ENCODE measurements around the gene TRPM3. TPM values are rescaled to one million over a fixed set of nuclear protein-coding genes. Genes with fewer than 3 reads are reported as not detected.

The TRPM3 gene
- total RNA-seq, 3 donors from 2014 or later, result not detected

DNA sequence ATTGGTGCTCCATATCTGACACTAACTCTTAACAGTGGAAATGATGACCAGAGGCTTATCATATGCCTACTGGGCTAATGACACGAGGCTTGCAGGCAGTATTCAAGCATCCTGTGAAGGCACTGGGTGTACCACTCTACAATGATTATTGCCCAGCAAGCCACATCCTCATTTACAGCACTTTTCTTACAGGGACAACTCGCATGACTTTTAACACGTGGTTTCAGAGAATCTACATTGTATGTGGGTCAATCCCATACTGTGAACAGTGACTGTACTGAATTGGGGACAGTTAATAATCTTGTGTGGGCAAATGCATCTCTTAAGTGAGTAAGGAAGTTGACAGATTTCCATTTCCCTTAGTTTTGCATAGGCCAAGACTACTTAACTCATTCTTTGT, 260.0 kb downstream of the TRPM3 start:
- Mint-ChIP-seq H3K36me3 (ENCODE audit: insufficient read depth) (no peaks in the 10 kb centered on the region), H3K27me3 (ENCODE audit: low read depth) (peaks cover 1% of the 10 kb centered on the region), H3K4me3 (no peak overlapping the region), H3K4me1 (ENCODE audit: low read depth) (no peaks in the 10 kb centered on the region), H3K9me3 (no peaks in the 10 kb centered on the region)
- DNase-seq (no peak), ATAC-seq (no peak)

DNA sequence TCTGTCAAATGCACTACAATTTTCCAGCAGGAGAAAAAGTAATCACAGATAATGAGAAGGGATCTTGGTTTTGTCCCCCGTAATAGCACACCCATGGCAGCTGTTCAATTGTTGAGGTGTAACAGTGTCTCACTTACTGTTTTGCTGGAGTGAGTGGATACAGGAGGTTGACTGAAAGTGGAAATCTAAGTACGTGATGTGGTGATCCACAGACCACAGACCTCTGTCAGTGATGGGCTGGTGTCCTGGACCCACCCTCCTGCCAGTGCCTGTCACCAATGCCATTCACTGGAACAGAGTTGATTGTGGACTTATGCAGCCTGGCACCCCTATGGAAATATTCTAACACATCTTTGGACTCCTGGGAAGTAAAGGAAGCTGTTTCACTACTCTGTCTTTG, 261.7 kb downstream of the TRPM3 start:
- Mint-ChIP-seq H3K9me3 (no peaks in the 10 kb centered on the region), H3K27me3 (ENCODE audit: low read depth) (peaks cover 1% of the 10 kb centered on the region), H3K4me1 (ENCODE audit: low read depth) (no peaks in the 10 kb centered on the region), H3K36me3 (ENCODE audit: insufficient read depth) (no peaks in the 10 kb centered on the region), H3K4me3 (no peak overlapping the region)
- DNase-seq, result no peak
- ATAC-seq, result no peak

DNA sequence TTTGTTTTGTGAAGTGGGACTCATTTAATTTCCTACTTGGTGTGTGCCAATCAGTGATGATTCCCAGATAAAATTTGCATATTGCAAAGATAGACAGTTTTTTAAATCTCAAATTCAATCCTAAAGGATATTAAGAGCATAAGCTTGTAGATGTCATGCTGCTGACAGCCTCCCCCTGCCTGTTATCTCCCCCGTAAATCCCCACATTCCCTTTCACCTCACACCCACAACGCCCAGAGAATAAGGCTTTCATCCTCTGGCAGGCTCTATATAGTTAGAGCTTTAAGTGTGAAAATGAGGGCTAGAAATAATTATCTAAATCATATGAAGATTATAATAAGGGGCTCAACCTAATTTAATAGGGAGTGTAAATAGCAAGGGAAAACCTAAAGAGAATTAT, 265.0 kb downstream of the TRPM3 start:
- ATAC-seq (no peak), DNase-seq (no peak)
- no peaks in the 10 kb centered on the region for H3K4me1 Mint-ChIP-seq (ENCODE audit: low read depth)
- H3K4me3 Mint-ChIP-seq, result no peak overlapping the region
- H3K27me3 Mint-ChIP-seq (ENCODE audit: low read depth), result no peaks in the 10 kb centered on the region
- H3K36me3 Mint-ChIP-seq (ENCODE audit: insufficient read depth), result no peaks in the 10 kb centered on the region
- H3K9me3 Mint-ChIP-seq, result no peaks in the 10 kb centered on the region

DNA sequence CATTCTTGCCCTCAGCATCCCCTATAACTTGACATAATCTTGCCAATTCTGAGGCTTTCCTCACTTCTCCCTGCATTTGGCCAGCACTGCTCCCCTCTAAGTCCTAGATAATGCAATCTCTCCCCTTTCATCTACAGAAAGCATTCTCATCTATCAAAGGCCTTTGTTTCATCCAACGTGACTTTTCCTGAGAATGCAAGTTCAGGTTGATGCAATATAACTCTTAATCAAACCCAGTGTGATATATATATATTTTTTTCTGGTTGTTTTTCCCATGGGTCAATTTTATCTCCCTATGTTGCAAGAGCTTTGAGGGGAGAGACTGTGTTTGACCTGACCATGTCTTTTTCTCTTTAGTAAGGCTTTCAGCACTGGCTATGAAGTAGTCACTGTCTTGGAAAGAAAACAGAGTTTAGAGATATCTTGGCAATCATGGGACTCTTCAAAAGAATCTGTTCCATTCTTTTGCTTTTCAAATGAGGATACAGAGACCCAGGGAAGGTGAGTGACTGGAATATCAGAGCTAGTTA, 268.6 kb downstream of the TRPM3 start:
- no peak for DNase-seq
- no peak for ATAC-seq
- no peaks in the 10 kb centered on the region for H3K36me3 Mint-ChIP-seq (ENCODE audit: insufficient read depth)
- H3K27me3 Mint-ChIP-seq (ENCODE audit: low read depth), result no peaks in the 10 kb centered on the region
- H3K4me1 Mint-ChIP-seq (ENCODE audit: low read depth), result no peaks in the 10 kb centered on the region
- no peaks in the 10 kb centered on the region for H3K9me3 Mint-ChIP-seq
- H3K4me3 Mint-ChIP-seq, result no peak overlapping the region

DNA sequence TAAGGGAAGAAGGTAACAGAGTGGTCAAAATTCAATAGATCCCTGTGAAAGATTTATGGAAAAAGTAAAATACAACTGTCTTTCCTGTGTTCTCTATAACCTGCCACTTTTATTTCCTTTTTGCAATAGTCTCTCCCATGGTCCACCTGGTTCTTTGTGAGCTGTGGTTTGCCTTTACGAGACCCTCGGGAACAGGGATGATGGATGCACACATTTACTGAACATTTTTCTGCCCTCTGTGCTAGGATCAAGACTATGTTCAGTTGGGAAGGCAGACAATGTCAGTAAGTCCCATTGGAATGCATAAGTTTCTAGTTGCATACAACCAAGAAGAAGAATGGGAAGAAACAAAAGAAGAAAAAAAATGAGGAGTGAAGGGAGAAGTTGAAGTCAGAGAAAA, 281.2 kb downstream of the TRPM3 start:
- peaks cover 3% of the 10 kb centered on the region for H3K27me3 Mint-ChIP-seq (ENCODE audit: low read depth)
- ATAC-seq (no peak), DNase-seq (no peak)
- no peak overlapping the region for H3K4me3 Mint-ChIP-seq
- no peaks in the 10 kb centered on the region for H3K4me1 Mint-ChIP-seq (ENCODE audit: low read depth)
- no peaks in the 10 kb centered on the region for H3K36me3 Mint-ChIP-seq (ENCODE audit: insufficient read depth)
- H3K9me3 Mint-ChIP-seq, result no peaks in the 10 kb centered on the region

DNA sequence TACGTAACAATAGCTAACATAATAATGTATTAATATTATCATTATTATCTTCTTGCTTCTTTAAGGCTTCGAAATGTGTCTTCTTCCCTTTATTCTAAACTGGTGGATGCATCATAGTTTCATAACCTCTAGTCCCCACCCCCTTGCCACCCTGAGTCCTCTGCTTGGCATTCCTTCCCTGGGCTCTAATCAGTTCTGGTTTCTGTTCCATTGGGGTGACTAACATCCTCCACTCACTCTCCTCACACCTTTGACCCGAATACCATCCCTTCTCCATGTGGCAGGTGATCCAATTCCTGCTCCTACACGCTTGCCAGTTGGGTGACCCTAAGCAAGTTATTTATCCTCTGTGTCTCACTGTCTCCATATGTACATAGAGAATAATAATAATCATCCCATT, 286.1 kb downstream of the TRPM3 start:
- Mint-ChIP-seq H3K9me3 (no peaks in the 10 kb centered on the region), H3K27me3 (ENCODE audit: low read depth) (no peaks in the 10 kb centered on the region), H3K4me1 (ENCODE audit: low read depth) (no peaks in the 10 kb centered on the region), H3K4me3 (no peak overlapping the region), H3K36me3 (ENCODE audit: insufficient read depth) (no peaks in the 10 kb centered on the region)
- no peak for DNase-seq
- no peak for ATAC-seq

DNA sequence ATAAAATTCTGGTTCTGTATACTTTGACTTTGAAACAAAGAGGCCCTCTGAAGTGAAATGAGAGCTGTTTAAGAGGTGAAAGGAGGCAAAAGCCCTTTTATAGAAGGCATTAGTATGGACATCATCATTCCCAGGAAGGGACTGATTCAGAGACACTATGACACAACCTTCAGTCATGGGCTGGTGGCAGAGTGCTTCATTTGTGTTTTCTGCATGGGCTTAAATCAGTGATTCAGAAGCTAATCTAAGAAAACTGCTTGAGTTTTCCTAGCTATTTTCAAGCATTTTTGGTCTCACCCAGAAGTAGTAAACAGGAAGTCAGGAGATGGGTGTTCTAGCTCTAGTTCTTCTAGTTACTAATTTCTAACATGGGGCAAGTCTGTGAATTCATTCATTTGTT, 288.9 kb downstream of the TRPM3 start:
- Mint-ChIP-seq H3K4me1 (ENCODE audit: low read depth) (no peaks in the 10 kb centered on the region), H3K4me3 (no peak overlapping the region), H3K9me3 (no peaks in the 10 kb centered on the region), H3K36me3 (ENCODE audit: insufficient read depth) (no peaks in the 10 kb centered on the region), H3K27me3 (ENCODE audit: low read depth) (no peaks in the 10 kb centered on the region)
- ATAC-seq (no peak), DNase-seq (no peak)

DNA sequence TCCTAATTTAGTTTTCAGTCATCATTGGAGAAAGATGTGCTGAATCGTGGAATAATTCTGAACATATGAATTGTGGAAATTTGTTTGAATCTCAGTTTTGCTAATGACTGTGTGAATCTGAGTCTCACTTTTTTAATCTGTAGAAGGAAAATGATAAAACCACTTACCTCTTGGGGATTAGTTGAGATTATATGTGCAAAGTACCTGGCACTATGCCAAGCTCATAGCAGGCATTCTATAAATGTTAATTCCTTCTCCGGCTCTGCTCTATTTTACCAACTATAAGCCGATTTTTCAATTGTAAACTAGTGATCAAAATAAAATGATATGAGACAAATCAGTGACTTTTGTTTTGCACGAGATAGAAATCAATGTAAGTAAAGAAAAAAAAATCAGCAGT, 290.8 kb downstream of the TRPM3 start:
- no peaks in the 10 kb centered on the region for H3K4me1 Mint-ChIP-seq (ENCODE audit: low read depth)
- no peaks in the 10 kb centered on the region for H3K36me3 Mint-ChIP-seq (ENCODE audit: insufficient read depth)
- no peak for ATAC-seq
- no peaks in the 10 kb centered on the region for H3K9me3 Mint-ChIP-seq
- H3K27me3 Mint-ChIP-seq (ENCODE audit: low read depth), result no peaks in the 10 kb centered on the region
- no peak overlapping the region for H3K4me3 Mint-ChIP-seq
- no peak for DNase-seq

DNA sequence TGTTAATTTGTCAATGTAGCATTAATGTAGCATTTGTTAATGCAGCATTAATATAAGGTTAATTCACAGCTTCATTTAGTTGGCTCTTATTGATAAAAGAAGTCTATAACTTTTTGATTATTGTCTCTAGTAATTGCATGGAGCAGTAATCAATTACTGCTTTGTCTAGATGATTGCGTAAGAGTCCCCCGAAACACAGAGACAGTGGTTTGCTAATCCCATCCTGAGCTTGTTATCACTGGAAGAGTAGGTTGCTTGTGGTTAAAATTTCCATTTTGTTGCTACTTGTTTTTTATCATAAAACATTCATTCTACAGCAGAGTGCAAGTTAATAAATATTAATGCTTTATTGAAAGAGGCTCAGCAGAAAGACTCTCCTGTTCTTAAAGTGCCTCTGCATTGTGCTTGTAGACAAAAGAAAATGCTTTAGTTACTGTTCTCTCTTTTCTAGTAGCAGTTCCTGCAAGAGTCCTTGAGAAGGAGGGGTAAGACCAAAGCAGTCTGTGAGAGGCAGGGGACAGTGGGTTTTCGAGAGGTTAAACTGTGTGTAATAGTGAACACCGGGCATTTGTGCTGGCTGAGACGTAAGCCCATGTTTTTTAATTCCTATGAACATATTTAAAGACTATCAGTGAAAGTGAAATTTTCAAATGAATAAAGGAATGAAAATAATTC, 291.7 kb downstream of the TRPM3 start:
- Mint-ChIP-seq H3K36me3 (ENCODE audit: insufficient read depth) (no peaks in the 10 kb centered on the region), H3K4me3 (no peak overlapping the region), H3K9me3 (no peaks in the 10 kb centered on the region), H3K27me3 (ENCODE audit: low read depth) (peaks cover 2% of the 10 kb centered on the region), H3K4me1 (ENCODE audit: low read depth) (no peaks in the 10 kb centered on the region)
- ATAC-seq (no peak), DNase-seq (no peak)

DNA sequence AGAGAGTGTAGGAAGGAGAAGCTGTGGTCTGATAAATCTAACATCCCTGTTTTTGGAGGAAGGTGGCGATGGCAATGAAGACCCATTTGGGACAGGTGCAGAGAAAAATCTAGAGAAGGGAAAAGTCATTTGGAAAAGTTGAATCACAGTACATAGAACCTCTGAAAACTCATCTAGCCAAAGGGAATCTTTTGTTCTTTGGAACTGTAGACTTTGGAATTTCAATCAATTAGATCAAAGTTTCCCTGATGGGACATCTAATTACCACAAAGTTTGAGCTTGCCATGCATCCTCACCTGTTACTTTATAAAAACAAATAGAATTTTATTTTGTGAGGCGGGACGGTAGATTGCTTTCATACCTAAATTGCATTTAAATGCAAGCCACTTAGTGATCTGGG, 294.9 kb downstream of the TRPM3 start:
- DNase-seq (no peak), ATAC-seq (no peak)
- H3K36me3 Mint-ChIP-seq (ENCODE audit: insufficient read depth), result no peaks in the 10 kb centered on the region
- no peak overlapping the region for H3K4me3 Mint-ChIP-seq
- no peaks in the 10 kb centered on the region for H3K4me1 Mint-ChIP-seq (ENCODE audit: low read depth)
- no peaks in the 10 kb centered on the region for H3K9me3 Mint-ChIP-seq
- peaks cover 3% of the 10 kb centered on the region for H3K27me3 Mint-ChIP-seq (ENCODE audit: low read depth)

DNA sequence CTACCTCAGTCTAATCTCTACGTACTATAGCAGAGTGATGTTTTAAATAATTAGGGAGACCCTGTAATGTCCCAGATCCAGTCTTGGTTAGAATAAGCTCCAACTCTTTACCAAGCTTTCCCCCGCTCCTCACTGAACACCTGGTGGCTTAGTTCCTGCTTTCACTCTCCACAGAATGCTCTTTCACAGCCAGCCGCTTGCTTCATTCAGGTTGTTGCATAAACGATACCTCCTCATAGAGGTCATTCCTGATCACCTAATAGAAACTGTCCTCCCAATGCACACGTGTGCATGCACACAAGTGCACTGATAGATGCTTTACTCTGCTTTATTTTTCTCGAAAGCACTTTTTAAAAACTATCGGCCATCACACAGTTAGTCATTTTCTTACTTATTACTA, 298.1 kb downstream of the TRPM3 start:
- Mint-ChIP-seq H3K9me3 (no peaks in the 10 kb centered on the region), H3K4me1 (ENCODE audit: low read depth) (no peaks in the 10 kb centered on the region), H3K27me3 (ENCODE audit: low read depth) (peaks cover 3% of the 10 kb centered on the region), H3K4me3 (no peak overlapping the region), H3K36me3 (ENCODE audit: insufficient read depth) (no peaks in the 10 kb centered on the region)
- no peak for DNase-seq
- ATAC-seq, result no peak

DNA sequence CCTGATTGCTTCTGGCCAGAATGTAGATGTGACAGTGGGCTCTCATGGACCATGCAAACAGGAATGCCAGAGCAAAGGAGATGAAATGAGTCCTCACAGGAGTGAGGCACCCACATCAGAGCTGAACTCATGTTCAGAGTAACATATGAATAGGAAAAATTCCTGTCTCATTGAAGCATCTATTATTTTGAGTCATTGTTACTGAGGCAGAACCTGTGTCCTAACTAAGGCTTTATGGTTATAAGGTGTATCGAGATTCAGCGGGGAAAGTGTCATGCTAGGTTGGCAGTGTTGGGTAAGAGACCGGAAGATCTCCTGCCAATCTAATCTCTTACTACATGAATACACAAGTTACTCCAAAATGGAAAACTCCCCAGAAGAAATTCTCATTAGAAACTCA, 304.1 kb downstream of the TRPM3 start:
- DNase-seq, result no peak
- H3K36me3 Mint-ChIP-seq (ENCODE audit: insufficient read depth), result no peaks in the 10 kb centered on the region
- ATAC-seq, result no peak
- peaks cover 3% of the 10 kb centered on the region for H3K9me3 Mint-ChIP-seq
- no peaks in the 10 kb centered on the region for H3K27me3 Mint-ChIP-seq (ENCODE audit: low read depth)
- H3K4me3 Mint-ChIP-seq, result no peak overlapping the region
- no peaks in the 10 kb centered on the region for H3K4me1 Mint-ChIP-seq (ENCODE audit: low read depth)

DNA sequence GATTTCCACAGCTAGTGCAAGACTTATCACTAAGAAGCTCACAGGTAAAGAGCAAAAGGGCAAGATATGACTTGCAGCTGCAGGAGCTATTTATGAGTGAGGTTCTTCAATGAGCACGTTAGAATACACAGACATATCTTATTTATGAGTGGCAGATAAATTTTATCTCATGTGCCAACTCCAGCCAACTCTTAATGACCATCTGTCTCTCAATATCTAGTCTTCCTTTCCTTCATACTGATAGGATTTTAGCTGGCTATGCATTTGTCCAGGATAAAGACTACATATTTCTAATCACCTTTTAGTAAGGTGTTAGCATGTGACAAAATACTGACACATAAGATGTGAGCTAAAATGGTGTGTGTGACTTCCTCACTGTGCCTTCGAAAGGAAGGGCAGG, 304.5 kb downstream of the TRPM3 start:
- H3K36me3 Mint-ChIP-seq (ENCODE audit: insufficient read depth), result no peaks in the 10 kb centered on the region
- no peaks in the 10 kb centered on the region for H3K4me1 Mint-ChIP-seq (ENCODE audit: low read depth)
- H3K9me3 Mint-ChIP-seq, result peaks cover 3% of the 10 kb centered on the region
- no peak overlapping the region for H3K4me3 Mint-ChIP-seq
- no peak for DNase-seq
- no peaks in the 10 kb centered on the region for H3K27me3 Mint-ChIP-seq (ENCODE audit: low read depth)
- no peak for ATAC-seq

DNA sequence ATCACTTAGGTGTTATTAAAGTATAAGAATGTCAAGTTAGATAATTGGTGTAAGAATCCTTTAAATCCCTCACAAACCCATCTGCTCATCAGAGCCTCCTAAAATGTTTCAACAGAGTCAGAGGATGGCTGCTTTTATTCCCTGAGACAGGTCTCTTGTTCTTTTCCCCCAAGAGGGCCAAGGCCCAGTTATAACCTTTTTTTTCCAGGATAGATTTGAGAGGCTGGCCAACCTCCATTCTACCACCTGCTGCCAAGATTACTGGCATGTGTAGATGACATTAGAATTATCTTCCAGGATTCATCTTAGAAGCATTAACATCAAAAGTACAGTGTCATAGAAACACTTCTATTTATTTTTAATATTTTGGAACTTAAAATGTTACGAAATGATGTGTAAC, 305.1 kb downstream of the TRPM3 start:
- no peak overlapping the region for H3K4me3 Mint-ChIP-seq
- DNase-seq (no peak), ATAC-seq (no peak)
- H3K4me1 Mint-ChIP-seq (ENCODE audit: low read depth), result no peaks in the 10 kb centered on the region
- no peaks in the 10 kb centered on the region for H3K36me3 Mint-ChIP-seq (ENCODE audit: insufficient read depth)
- no peaks in the 10 kb centered on the region for H3K27me3 Mint-ChIP-seq (ENCODE audit: low read depth)
- H3K9me3 Mint-ChIP-seq, result peaks cover 3% of the 10 kb centered on the region

DNA sequence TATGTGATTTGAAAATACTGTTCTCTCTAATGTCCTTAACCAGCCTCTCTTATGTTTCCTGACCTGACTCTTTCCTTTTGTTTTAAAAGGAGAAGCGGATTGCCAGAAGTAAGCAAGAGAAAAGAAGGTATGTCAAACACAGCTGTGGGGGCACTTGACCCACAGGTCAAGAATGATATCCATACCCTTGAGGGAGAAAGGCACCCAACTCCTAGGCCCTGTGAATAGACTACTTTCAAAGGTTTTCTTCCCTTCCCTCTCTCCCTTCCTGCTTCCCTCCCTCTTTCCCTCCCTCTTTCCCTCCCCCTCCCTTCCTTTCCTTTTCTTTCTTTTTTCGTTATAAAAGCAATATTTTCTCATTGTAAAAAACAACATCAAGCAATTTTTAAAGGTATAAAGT, 306.8 kb downstream of the TRPM3 start:
- no peak overlapping the region for H3K4me3 Mint-ChIP-seq
- no peaks in the 10 kb centered on the region for H3K36me3 Mint-ChIP-seq (ENCODE audit: insufficient read depth)
- peaks cover 3% of the 10 kb centered on the region for H3K9me3 Mint-ChIP-seq
- H3K4me1 Mint-ChIP-seq (ENCODE audit: low read depth), result no peaks in the 10 kb centered on the region
- no peak for DNase-seq
- no peak for ATAC-seq
- peaks cover 3% of the 10 kb centered on the region for H3K27me3 Mint-ChIP-seq (ENCODE audit: low read depth)

DNA sequence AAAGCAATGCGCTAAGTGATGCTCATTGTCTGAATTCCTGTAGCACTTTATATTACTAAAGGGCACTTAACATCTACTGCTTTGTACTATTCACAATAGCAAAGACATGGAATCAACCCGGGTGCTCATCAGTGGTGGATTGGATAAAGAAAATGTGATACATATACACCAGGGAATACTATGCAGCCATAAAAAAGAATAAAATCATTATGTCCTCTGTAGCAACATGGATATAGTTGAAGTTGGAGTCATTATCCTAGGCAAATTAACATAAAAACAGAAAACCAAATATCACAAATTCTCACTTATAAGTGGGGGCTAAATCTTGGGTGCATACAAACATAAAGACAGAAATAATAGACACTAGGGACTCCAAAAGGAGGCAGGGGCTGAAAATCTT, 308.3 kb downstream of the TRPM3 start:
- peaks cover 3% of the 10 kb centered on the region for H3K27me3 Mint-ChIP-seq (ENCODE audit: low read depth)
- peaks cover 3% of the 10 kb centered on the region for H3K9me3 Mint-ChIP-seq
- no peak for DNase-seq
- no peak overlapping the region for H3K4me3 Mint-ChIP-seq
- H3K4me1 Mint-ChIP-seq (ENCODE audit: low read depth), result no peaks in the 10 kb centered on the region
- H3K36me3 Mint-ChIP-seq (ENCODE audit: insufficient read depth), result no peaks in the 10 kb centered on the region
- no peak for ATAC-seq
